ENCODE data around the gene FKTN.
A peak's percentile ranks its signal among the peaks of the same experiment; 100 is the strongest.

The FKTN gene

DNA sequence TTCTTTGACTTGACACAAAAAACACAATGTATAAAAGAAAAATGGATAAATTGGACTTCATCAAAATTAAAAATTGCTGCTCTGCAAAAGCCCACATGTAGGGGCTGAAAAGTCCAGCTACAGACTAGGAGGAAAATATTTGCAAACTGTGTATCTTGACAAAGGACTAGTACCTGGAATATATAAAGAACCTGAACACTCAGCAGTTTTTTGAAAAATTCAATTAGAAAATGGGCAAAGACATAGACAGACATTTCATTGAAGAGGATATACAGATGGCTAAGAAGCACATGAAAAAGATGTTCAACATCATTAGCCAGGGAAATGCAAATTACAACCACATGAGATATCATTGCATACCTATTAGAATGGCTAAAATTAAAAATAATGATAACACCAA is 85.9 kb downstream of the FKTN start:
- no peaks in the 10 kb centered on the region for H3K27me3 ChIP-seq (ENCODE audit: control insufficient read depth, insufficient read depth, low read length)
- no peak overlapping the region for H3K9ac ChIP-seq (ENCODE audit: low read length)
- no peak overlapping the region for H3K4me3 ChIP-seq (ENCODE audit: low read length)
- H3K36me3 ChIP-seq (ENCODE audit: control insufficient read depth, insufficient read depth, low read length): peaks cover 2% of the 10 kb centered on the region
- H3K4me1 ChIP-seq (ENCODE audit: control insufficient read depth, insufficient read depth, low read length): no peaks in the 10 kb centered on the region
- H3K27ac ChIP-seq (ENCODE audit: low read depth, low read length): no peak overlapping the region

GRCh38 chr9:105646879-105647594 is 89.1 kb downstream of the FKTN start:
- H3K4me3 ChIP-seq (ENCODE audit: low read length): no peak overlapping the region
- H3K27ac ChIP-seq (ENCODE audit: low read depth, low read length): no peak overlapping the region
- no peaks in the 10 kb centered on the region for H3K4me1 ChIP-seq (ENCODE audit: control insufficient read depth, insufficient read depth, low read length)
- H3K36me3 ChIP-seq (ENCODE audit: control insufficient read depth, insufficient read depth, low read length): no peaks in the 10 kb centered on the region
- no peaks in the 10 kb centered on the region for H3K27me3 ChIP-seq (ENCODE audit: control insufficient read depth, insufficient read depth, low read length)
- H3K9ac ChIP-seq (ENCODE audit: low read length): no peak overlapping the region

DNA sequence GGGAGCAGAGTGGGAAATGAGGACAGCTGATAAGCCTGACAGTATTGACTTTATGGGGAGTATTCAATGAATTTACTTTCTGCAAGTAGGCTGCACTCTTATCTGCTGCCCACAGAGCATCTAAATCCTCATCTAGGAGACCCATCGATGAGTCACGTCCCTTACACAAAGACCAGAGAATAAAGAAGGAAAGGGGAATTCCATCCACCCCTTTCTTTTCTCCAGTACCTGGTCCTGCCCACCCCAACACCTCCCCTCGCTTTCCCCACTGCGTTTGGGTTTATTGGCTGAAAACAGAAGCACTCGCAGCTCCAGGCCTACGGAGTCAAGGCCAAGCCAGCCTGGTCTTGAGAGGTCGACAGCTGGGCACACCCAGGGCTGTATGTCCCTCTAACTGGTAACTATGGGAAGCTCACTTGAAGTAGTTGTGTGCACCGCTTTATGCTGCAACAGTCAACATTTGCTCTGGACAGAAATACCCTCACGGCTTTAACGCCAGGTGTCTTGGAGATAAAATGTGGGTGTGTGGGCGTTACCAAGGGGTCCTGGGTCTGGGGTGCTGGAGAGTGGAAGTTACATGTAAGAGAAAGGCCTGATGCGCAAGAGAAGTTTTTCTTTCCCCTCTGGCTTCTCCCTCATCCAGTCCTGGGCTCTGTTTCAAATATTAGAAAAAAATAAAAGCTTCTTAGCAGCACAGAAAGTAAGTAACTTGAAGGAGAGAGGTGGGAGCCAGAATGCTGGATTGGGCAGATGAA is 89.8 kb downstream of the FKTN start:
- H3K4me1 ChIP-seq (ENCODE audit: control insufficient read depth, insufficient read depth, low read length): no peaks in the 10 kb centered on the region
- H3K36me3 ChIP-seq (ENCODE audit: control insufficient read depth, insufficient read depth, low read length): no peaks in the 10 kb centered on the region
- H3K4me3 ChIP-seq (ENCODE audit: low read length): no peak overlapping the region
- H3K27ac ChIP-seq (ENCODE audit: low read depth, low read length): no peak overlapping the region
- no peak overlapping the region for H3K9ac ChIP-seq (ENCODE audit: low read length)
- no peaks in the 10 kb centered on the region for H3K27me3 ChIP-seq (ENCODE audit: control insufficient read depth, insufficient read depth, low read length)

DNA sequence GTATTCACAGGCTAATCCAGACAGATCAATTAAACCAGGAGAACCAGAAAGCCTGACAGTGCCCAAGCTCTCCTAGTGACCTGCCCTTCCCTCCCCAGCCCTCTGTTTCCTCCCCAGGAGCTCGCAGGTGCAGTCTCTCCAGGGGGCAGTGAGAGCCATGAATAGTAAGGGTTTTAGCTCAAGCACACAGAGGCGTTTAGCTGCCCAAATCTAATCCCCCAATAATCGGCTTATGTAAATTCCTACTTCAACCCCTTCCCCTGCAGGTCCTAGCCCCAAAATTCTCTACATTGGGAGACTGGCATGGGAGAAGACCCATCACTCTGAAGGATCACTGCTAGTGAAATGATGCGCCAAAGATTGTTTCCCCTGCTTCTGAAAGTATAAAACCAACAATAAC is 93.9 kb downstream of the FKTN start:
- peaks cover 2% of the 10 kb centered on the region for H3K4me1 ChIP-seq (ENCODE audit: control insufficient read depth, insufficient read depth, low read length)
- no peaks in the 10 kb centered on the region for H3K36me3 ChIP-seq (ENCODE audit: control insufficient read depth, insufficient read depth, low read length)

GRCh38 chr9:105656131-105656921 is 98.4 kb downstream of the FKTN start:
- Histone ChIP-seq H3K27ac (ENCODE audit: low read depth, low read length) (no peak overlapping the region), H3K9ac (ENCODE audit: low read length) (no peak overlapping the region), H3K4me1 (ENCODE audit: control insufficient read depth, insufficient read depth, low read length) (peaks cover 2% of the 10 kb centered on the region), H3K4me3 (ENCODE audit: low read length) (peak overlapping the region; percentile 65), H3K27me3 (ENCODE audit: control insufficient read depth, insufficient read depth, low read length) (peaks cover 4% of the 10 kb centered on the region), H3K36me3 (ENCODE audit: control insufficient read depth, insufficient read depth, low read length) (no peaks in the 10 kb centered on the region)

More for the DNA sequence above, 93.9 kb downstream of the FKTN start:
- Histone ChIP-seq H3K4me3 (ENCODE audit: low read length) (no peak overlapping the region), H3K27ac (ENCODE audit: low read depth, low read length) (no peak overlapping the region), H3K9ac (ENCODE audit: low read length) (no peak overlapping the region), H3K27me3 (ENCODE audit: control insufficient read depth, insufficient read depth, low read length) (no peaks in the 10 kb centered on the region)

DNA sequence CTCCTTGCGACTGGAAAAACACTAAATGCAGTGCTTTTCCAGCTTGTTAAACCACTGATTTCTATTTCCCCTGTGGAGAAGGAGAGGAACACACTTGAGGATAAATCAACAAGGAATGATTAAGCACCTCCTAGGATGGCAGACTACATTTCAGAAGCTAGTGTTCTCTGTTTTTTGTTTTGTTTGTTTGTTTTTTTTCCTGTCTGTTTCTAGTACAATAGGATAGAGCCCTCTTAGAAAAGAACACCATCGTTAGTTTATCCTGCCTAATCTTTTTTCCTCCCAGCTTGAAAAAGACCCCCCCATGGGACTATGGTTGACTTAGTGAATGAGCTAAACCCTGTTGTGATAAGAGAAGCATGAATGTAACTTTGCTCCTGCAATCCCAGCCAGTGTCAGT is 100.4 kb downstream of the FKTN start:
- Histone ChIP-seq H3K27ac (ENCODE audit: low read depth, low read length) (no peak overlapping the region), H3K36me3 (ENCODE audit: control insufficient read depth, insufficient read depth, low read length) (no peaks in the 10 kb centered on the region), H3K9ac (ENCODE audit: low read length) (no peak overlapping the region), H3K27me3 (ENCODE audit: control insufficient read depth, insufficient read depth, low read length) (peaks cover 4% of the 10 kb centered on the region), H3K4me3 (ENCODE audit: low read length) (no peak overlapping the region), H3K4me1 (ENCODE audit: control insufficient read depth, insufficient read depth, low read length) (peaks cover 2% of the 10 kb centered on the region)

GRCh38 chr9:105661011-105661410 is 103.1 kb downstream of the FKTN start:
- Histone ChIP-seq H3K9ac (ENCODE audit: low read length) (no peak overlapping the region), H3K27ac (ENCODE audit: low read depth, low read length) (no peak overlapping the region), H3K4me1 (ENCODE audit: control insufficient read depth, insufficient read depth, low read length) (peaks cover 2% of the 10 kb centered on the region)

DNA sequence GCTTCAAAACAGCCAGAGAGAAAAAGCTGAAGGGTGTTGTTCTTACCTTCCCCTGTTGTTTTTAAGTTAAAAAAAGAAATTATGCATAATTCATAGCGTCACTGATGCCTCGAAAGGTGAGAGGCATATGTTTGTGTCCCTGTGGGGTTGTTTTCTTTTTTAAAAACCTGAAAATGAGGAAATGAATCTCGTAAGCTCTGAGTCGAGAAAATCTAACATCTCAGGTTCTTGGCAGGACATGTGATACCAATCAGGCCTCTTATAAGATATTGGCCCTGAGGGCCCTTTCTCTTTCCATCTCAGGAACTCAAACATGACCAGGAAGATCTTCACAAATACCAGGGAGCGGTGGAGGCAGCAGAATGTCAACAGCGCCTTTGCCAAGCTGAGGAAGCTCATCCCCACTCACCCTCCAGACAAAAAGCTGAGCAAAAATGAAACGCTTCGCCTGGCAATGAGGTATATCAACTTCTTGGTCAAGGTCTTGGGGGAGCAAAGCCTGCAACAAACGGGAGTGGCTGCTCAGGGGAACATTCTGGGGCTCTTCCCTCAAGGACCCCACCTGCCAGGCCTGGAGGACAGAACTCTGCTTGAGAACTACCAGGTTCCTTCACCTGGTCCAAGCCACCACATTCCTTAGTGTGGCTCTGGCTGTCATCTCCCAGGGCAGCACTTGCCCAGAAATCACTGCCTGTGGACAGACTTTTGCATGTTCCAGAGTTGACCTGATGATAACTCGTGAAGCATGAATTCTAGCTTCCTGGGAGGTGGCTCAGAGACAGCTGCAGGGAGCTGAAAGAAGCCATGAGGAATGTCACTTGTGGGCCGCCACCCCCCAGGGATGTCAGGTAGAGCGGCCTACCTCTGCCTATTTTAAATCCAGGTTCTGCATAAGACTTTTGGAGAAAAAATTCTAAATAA is 104.5 kb downstream of the FKTN start, which contains the start of gene TAL2:
Gene TAL2 (plus strand): TSS at position 274 of the 921 bp plus-strand sequence. CDS start 40 bp downstream, at position 314.
- no peak within 1 kb of the TSS for H3K4me3 ChIP-seq (ENCODE audit: low read length)
- no peaks in the 10 kb centered on the region for H3K27me3 ChIP-seq (ENCODE audit: control insufficient read depth, insufficient read depth, low read length)
- no peaks in the 10 kb centered on the region for H3K36me3 ChIP-seq (ENCODE audit: control insufficient read depth, insufficient read depth, low read length)
- no peaks in the 10 kb centered on the region for H3K4me1 ChIP-seq (ENCODE audit: control insufficient read depth, insufficient read depth, low read length)
- H3K27ac ChIP-seq (ENCODE audit: low read depth, low read length): no peak within 1 kb of the TSS
- no peak within 1 kb of the TSS for H3K9ac ChIP-seq (ENCODE audit: low read length)

More at GRCh38 chr9:105661011-105661410, 103.1 kb downstream of the FKTN start:
- Histone ChIP-seq H3K36me3 (ENCODE audit: control insufficient read depth, insufficient read depth, low read length) (no peaks in the 10 kb centered on the region), H3K4me3 (ENCODE audit: low read length) (no peak overlapping the region), H3K27me3 (ENCODE audit: control insufficient read depth, insufficient read depth, low read length) (peaks cover 4% of the 10 kb centered on the region)

DNA sequence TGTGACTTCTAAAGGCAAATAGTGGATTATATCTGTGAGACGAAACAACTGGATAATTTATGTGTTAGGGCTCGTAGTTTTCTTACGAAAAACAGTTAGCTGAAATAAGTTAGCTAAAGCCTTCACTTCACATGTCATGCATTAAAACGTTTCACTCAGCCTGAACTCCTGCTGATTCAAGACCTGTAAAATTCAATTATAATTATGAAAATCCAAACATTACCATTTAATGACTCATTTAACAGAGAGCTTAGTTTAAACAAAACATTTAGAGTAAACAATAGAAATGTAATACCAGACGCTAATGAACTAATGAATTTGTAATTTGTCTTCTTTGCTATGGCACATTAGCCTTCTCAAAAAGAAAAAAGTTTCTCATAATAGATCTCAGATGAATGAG is 106.0 kb downstream of the FKTN start:
- Histone ChIP-seq H3K36me3 (ENCODE audit: control insufficient read depth, insufficient read depth, low read length) (no peaks in the 10 kb centered on the region), H3K27me3 (ENCODE audit: control insufficient read depth, insufficient read depth, low read length) (no peaks in the 10 kb centered on the region), H3K9ac (ENCODE audit: low read length) (no peak overlapping the region), H3K4me3 (ENCODE audit: low read length) (no peak overlapping the region), H3K27ac (ENCODE audit: low read depth, low read length) (no peak overlapping the region), H3K4me1 (ENCODE audit: control insufficient read depth, insufficient read depth, low read length) (no peaks in the 10 kb centered on the region)

DNA sequence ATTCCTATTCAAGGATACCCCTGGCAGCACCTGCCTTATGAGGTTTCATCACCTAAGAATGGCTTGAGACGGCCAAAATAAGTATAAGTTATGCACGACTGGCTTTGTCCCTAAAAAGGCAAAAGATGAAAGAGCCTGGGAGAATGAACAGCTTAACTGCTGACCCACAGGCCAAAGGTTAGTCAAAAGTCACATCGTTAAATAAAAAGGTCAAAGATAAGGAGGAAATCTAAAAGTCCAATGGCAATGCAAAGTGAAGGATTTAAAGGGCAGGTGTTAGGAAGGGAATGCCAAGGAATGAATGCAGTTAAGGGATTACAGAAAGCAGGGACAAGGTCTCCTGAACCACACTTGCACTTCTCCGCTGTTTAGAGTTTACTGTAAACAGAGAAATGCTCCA is 109.9 kb downstream of the FKTN start:
- Histone ChIP-seq H3K4me3 (ENCODE audit: low read length) (no peak overlapping the region), H3K27me3 (ENCODE audit: control insufficient read depth, insufficient read depth, low read length) (no peaks in the 10 kb centered on the region), H3K36me3 (ENCODE audit: control insufficient read depth, insufficient read depth, low read length) (no peaks in the 10 kb centered on the region), H3K27ac (ENCODE audit: low read depth, low read length) (no peak overlapping the region), H3K9ac (ENCODE audit: low read length) (no peak overlapping the region), H3K4me1 (ENCODE audit: control insufficient read depth, insufficient read depth, low read length) (no peaks in the 10 kb centered on the region)

DNA sequence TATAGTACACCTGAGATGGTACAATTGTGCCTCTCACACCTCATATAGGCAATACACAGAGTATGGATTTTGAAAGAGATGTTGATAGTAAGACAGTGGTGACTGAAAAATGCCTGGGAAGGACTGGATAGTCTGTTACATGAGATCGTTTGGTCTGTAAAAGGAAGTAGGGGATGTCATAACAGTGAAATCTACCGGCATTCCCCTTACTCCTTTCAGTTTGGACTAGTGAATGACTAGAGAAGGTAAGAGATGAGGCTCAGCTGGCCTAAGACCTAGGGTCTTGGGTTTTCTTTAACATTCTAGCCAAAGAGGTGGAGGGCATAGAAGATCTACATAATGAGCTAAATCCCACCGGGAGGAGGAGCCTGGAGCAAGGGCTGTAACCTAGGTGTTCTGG is 112.4 kb downstream of the FKTN start:
- Histone ChIP-seq H3K27ac (ENCODE audit: low read depth, low read length) (no peak overlapping the region), H3K4me1 (ENCODE audit: control insufficient read depth, insufficient read depth, low read length) (no peaks in the 10 kb centered on the region), H3K4me3 (ENCODE audit: low read length) (no peak overlapping the region), H3K27me3 (ENCODE audit: control insufficient read depth, insufficient read depth, low read length) (no peaks in the 10 kb centered on the region), H3K9ac (ENCODE audit: low read length) (no peak overlapping the region), H3K36me3 (ENCODE audit: control insufficient read depth, insufficient read depth, low read length) (no peaks in the 10 kb centered on the region)
